ENCODE data around the gene NRXN3. TPM values are rescaled to one million over a fixed set of nuclear protein-coding genes. Genes with fewer than 3 reads are reported as not detected.

The NRXN3 gene
- polyA plus RNA-seq, 1 of the 3 experiments (the other 2 are of a cell fraction) = 1.6 TPM

- H2AFZ ChIP-seq (ENCODE audit: low read depth) = no peak overlapping the region
- no peaks in the 10 kb centered on the region for H3K27me3 ChIP-seq (ENCODE audit: insufficient read depth)
- ChIA-PET POLR2A (no interaction called here), CTCF (interaction anchor here (0.9 kb wide), 1 partner anchor 39 kb away, joined by 3 read pairs; no protein-coding TSS in a partner anchor)
- no peaks in the 10 kb centered on the region for H3K4me1 ChIP-seq (ENCODE audit: control insufficient read depth in 1 of 2, insufficient read depth in 2 of 2, low read depth in 1 of 2, low read length in 1 of 2)
- H3K9me3 ChIP-seq = no peaks in the 10 kb centered on the region
- H3K9ac ChIP-seq = no peak overlapping the region
- H3K79me2 ChIP-seq (ENCODE audit: insufficient read depth) = no peaks in the 10 kb centered on the region
- H3F3A ChIP-seq (replicated peaks; ENCODE audit: insufficient read depth) = no peaks in the 10 kb centered on the region
- H3K4me2 ChIP-seq = no peak overlapping the region
- no peaks in the 10 kb centered on the region for H3K36me3 ChIP-seq (replicated peaks in 1 of 2; ENCODE audit: control insufficient read depth in 1 of 2, insufficient read depth in 2 of 2, low read length in 1 of 2)
- no peaks in the 10 kb centered on the region for H3K9me2 ChIP-seq
- no peak for DNase-seq
- no peak for TF ChIP-seq MEF2A (IDR thresholded peaks at IDR 0.05; ENCODE audit: borderline replicate concordance, low read depth)
- TF ChIP-seq CHD2 (IDR thresholded peaks at IDR 0.05; ENCODE audit: low read length, partially characterized antibody) = no peak
- TF ChIP-seq ZBTB33 (IDR thresholded peaks at IDR 0.05; ENCODE audit: borderline replicate concordance, low read depth) = no peak
- TF ChIP-seq ELF1 (IDR thresholded peaks at IDR 0.05) = no peak
- TF ChIP-seq RXRA (IDR thresholded peaks at IDR 0.05; ENCODE audit: borderline replicate concordance, low read depth) = no peak
- TF ChIP-seq RCOR1 (IDR thresholded peaks at IDR 0.05; ENCODE audit: low read length) = no peak
- no peak overlapping the region for H3K27ac ChIP-seq (ENCODE audit: low read depth in 2 of 2, low read length in 1 of 2)
- no peaks in the 10 kb centered on the region for H4K20me1 ChIP-seq (ENCODE audit: insufficient read depth)
- no peak overlapping the region for H3K4me3 ChIP-seq (ENCODE audit: low read depth in 2 of 2, low read length in 1 of 2)
- WGBS (ENCODE audit: low lambda C conversion rate) = 10% methylated on average over 4 of the region's 4 CpGs
These were observed 1741.6 kb downstream of the NRXN3 start for GRCh38 chr14:79911744-79912143.

- H3K27me3 ChIP-seq (ENCODE audit: insufficient read depth) = no peaks in the 10 kb centered on the region
- H3K9me2 ChIP-seq = no peaks in the 10 kb centered on the region
- H3K9ac ChIP-seq = no peak overlapping the region
- H3K27ac ChIP-seq (ENCODE audit: low read depth in 2 of 2, low read length in 1 of 2) = no peak overlapping the region
- ChIA-PET POLR2A (no interaction called here), CTCF (no interaction called here)
- no peaks in the 10 kb centered on the region for H4K20me1 ChIP-seq (ENCODE audit: insufficient read depth)
- no peaks in the 10 kb centered on the region for H3K9me3 ChIP-seq
- no peaks in the 10 kb centered on the region for H3K4me1 ChIP-seq (ENCODE audit: control insufficient read depth in 1 of 2, insufficient read depth in 2 of 2, low read depth in 1 of 2, low read length in 1 of 2)
- H3K36me3 ChIP-seq (replicated peaks in 1 of 2; ENCODE audit: control insufficient read depth in 1 of 2, insufficient read depth in 2 of 2, low read length in 1 of 2) = no peaks in the 10 kb centered on the region
- H3K4me2 ChIP-seq = no peak overlapping the region
- H3K4me3 ChIP-seq (ENCODE audit: low read depth in 2 of 2, low read length in 1 of 2) = no peak overlapping the region
- H2AFZ ChIP-seq (ENCODE audit: low read depth) = no peak overlapping the region
- H3K79me2 ChIP-seq (ENCODE audit: insufficient read depth) = no peaks in the 10 kb centered on the region
- H3F3A ChIP-seq (replicated peaks; ENCODE audit: insufficient read depth) = no peaks in the 10 kb centered on the region
- 15% methylated on average over 2 of the region's 2 CpGs for WGBS (ENCODE audit: low lambda C conversion rate)
- DNase-seq = no peak
- TF ChIP-seq TAF1 (IDR thresholded peaks at IDR 0.05; ENCODE audit: borderline replicate concordance, low read depth, low read length) (no peak), TEAD4 (IDR thresholded peaks at IDR 0.05; ENCODE audit: borderline replicate concordance, insufficient read depth) (no peak), CHD2 (IDR thresholded peaks at IDR 0.05; ENCODE audit: low read length, partially characterized antibody) (no peak)
These were observed 1744.4 kb downstream of the NRXN3 start for GRCh38 chr14:79914595-79914994.

- H3K36me3 ChIP-seq (replicated peaks in 1 of 2; ENCODE audit: control insufficient read depth in 1 of 2, insufficient read depth in 2 of 2, low read length in 1 of 2) = no peaks in the 10 kb centered on the region
- H3K27me3 ChIP-seq (ENCODE audit: insufficient read depth) = no peaks in the 10 kb centered on the region
- H3F3A ChIP-seq (replicated peaks; ENCODE audit: insufficient read depth) = no peaks in the 10 kb centered on the region
- no peak overlapping the region for H3K9ac ChIP-seq
- H4K20me1 ChIP-seq (ENCODE audit: insufficient read depth) = no peaks in the 10 kb centered on the region
- no peaks in the 10 kb centered on the region for H3K9me2 ChIP-seq
- no peaks in the 10 kb centered on the region for H3K79me2 ChIP-seq (ENCODE audit: insufficient read depth)
- H3K4me3 ChIP-seq (ENCODE audit: low read depth in 2 of 2, low read length in 1 of 2) = no peak overlapping the region
- CTCF ChIA-PET = no interaction called here
- no peak overlapping the region for H3K4me2 ChIP-seq
- no peaks in the 10 kb centered on the region for H3K9me3 ChIP-seq
- 15% methylated on average over 1 of the region's 1 CpG for WGBS (ENCODE audit: low lambda C conversion rate)
- no peak for DNase-seq
- TF ChIP-seq USF1 (IDR thresholded peaks at IDR 0.05; ENCODE audit: borderline replicate concordance, low read depth) (no peak), PBX3 (IDR thresholded peaks at IDR 0.05) (no peak), FOSL2 (IDR thresholded peaks at IDR 0.05; ENCODE audit: borderline replicate concordance, low read depth) (no peak), GABPA (IDR thresholded peaks at IDR 0.05; ENCODE audit: low read depth) (no peak), ZBTB33 (IDR thresholded peaks at IDR 0.05; ENCODE audit: borderline replicate concordance, low read depth) (no peak), MXI1 (IDR thresholded peaks at IDR 0.05; ENCODE audit: low read depth, low read length) (no peak), FOXM1 (IDR thresholded peaks at IDR 0.05; ENCODE audit: low read depth) (no peak), RAD21 (IDR thresholded peaks at IDR 0.05; ENCODE audit: low read length) (no peak), TCF12 (IDR thresholded peaks at IDR 0.05) (no peak), NFIC (IDR thresholded peaks at IDR 0.05; ENCODE audit: borderline replicate concordance) (no peak), SMC3 (IDR thresholded peaks at IDR 0.05; ENCODE audit: low read depth, low read length) (no peak), POLR2AphosphoS5 (IDR thresholded peaks at IDR 0.05; ENCODE audit: low read depth, low read length) (no peak)
- POLR2A ChIA-PET = no interaction called here
- H2AFZ ChIP-seq (ENCODE audit: low read depth) = no peak overlapping the region
- H3K4me1 ChIP-seq (ENCODE audit: control insufficient read depth in 1 of 2, insufficient read depth in 2 of 2, low read depth in 1 of 2, low read length in 1 of 2) = no peaks in the 10 kb centered on the region
- peak overlapping the region in 1 of 2 experiments; percentile 16; a peak in 1 of 4 replicates for H3K27ac ChIP-seq (ENCODE audit: low read depth in 2 of 2, low read length in 1 of 2)
These were observed 1745.2 kb downstream of the NRXN3 start for GRCh38 chr14:79915406-79915805.

All from SK-N-SH (cell line).